ENCODE measurements around the gene CD244.
"Not testable (repeated sequence)": the region's sequence is repeated elsewhere in the genome, so short reads cannot be mapped to it uniquely, and the experiment has no call there.

CD244 gene

DNA sequence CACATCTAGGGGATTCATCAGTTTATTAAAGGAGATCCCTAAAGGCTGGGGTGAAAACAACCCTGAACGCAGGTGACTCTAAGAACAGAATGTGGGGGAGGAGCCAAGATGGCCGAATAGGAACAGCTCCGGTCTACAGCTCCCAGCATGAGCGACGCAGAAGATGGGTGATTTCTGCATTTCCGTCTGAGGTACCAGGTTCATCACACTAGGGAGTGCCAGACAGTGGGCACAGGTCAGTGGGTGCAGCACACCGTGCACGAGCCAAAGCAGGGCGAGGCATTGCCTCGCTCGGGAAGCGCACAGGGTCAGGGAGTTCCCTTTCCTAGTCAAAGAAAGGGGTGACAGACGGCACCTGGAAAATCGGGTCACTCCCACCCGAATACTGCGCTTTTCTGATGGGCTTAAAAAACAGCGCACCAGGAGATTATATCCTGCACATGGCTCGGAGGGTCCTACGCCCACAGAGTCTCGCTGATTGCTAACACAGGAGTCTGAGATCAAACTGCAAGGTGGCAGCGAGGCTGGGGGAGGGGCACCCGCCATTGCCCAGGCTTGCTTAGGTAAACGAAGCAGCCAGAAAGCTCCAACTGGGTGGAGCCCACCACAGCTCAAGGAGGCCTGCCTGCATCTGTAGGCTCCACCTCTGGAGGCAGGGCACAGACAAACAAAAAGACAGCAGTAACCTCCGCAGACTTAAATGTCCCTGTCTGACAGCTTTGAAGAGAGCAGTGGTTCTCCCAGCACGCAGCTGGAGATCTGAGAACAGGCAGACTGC, 79.5 kb downstream of the CD244 start:
- DNase-seq (ENCODE audit: low read depth in 3 of 3, low spot score in 1 of 3), result not testable (repeated sequence)

DNA sequence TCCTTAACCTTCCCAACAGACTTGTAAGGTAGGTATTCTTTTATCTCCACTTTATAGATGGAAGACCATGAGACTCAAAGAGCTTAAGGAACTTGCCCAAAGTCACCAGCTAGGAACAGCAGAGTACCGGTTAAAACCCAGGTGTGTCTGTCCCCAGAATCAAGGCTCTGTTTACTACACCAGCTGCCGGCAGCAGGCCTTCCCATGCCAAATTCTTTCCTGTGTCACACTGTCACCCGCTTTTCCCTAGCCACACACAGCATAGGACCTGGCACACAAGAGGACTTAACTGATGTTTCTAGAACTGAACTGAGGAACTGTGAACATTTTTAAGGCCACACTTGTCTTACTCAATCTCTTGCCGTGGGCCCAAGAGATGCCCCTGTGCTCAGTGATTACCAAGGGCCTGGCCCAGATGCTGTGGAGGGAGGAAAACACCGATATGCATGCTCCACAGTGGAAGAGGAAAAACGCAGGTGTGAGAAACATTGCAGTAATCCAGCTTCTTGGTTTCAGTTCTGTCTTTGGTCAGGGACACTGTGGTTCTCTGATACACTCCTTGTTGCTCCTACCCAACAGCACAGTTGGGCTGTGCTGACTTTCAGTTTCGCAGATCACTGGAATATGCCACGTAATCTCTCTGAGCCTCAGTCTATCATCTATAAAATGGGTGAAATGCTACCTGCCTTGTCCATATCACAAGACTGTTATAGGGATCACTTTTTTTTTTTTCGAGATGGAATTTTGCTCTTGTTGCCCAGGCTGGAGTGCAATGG, 80.6 kb downstream of the CD244 start:
- DNase-seq (ENCODE audit: low read depth in 3 of 3, low spot score in 1 of 3), result no peak

DNA sequence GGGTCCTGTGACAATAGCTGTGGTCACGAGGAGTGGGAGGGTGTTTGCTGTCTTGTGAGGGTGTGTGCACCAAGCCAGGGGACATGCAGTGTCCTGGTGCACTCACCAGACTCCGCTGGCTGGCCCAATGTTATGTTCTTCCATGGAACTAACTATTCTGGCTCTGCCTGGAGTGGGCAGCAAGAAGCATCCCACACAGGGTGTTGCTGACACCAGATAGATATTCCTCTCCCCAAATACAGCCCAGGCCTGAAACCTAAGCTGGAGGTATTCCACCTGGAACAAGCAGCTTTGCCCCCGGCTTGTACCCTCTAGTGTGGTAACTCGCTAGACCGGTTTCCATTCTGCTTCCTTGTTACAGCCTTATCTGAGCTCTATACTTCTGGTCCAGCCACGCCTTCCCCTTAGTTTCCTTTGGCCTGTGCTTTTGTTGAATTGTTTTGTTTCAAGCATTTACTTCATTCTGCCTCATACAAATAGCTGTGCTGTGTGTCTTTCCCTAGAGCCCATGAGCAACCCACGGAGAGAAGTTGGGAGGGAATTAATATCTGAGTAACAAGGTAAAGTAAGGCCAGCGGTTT, 81.4 kb downstream of the CD244 start:
- no peak for DNase-seq (ENCODE audit: low read depth in 3 of 3, low spot score in 1 of 3)

DNA sequence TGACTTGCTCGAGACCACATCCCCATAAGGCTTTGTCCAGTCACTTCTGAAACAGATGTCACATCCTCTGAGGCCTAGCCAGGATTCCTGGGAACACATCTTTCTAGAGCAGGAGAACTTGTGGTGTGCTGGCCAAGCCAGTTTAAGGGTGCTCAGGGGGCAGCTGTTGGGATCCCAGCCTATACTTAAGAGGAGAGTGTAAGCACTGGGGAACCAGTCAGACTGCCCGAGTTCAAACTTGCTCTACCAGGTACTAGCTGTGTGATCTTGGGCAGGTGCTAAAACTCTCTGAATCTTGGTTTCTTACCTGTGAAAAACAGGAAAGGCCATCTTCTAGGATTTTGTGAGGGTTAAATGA, 82.3 kb downstream of the CD244 start:
- no peak for DNase-seq (ENCODE audit: low read depth in 3 of 3, low spot score in 1 of 3)
